Mesodermal cell (in vitro differentiated cells): Measurements from ENCODE around the gene OR51M1.

Experiments
- H3K27ac ChIP-seq: 2 replicates; pipeline ENCODE4 v1.7.0; 2013; ENCODE audit warnings: mild to moderate bottlenecking, low read depth, low read length, moderate library complexity; ENCODE audit not compliant: severe bottlenecking
- H3K36me3 ChIP-seq: 2 replicates; pipeline ENCODE4 v1.7.1; 2013; ENCODE audit warnings: mild to moderate bottlenecking, low read length, moderate library complexity; ENCODE audit not compliant: control insufficient read depth, insufficient read depth
- H3K4me1 ChIP-seq: one replicate; pipeline ENCODE4 v1.7.1; 2013; ENCODE audit warnings: mild to moderate bottlenecking, low read length; ENCODE audit not compliant: insufficient read depth, control insufficient read depth, poor library complexity, severe bottlenecking
- H3K4me3 ChIP-seq: 2 replicates; pipeline ENCODE4 v1.7.0; 2013; ENCODE audit warnings: low read length, control low read depth, mild to moderate bottlenecking; ENCODE audit not compliant: insufficient read depth, poor library complexity, severe bottlenecking; ENCODE audit errors: extremely low read depth
- H3K9me3 ChIP-seq: 2 replicates; pipeline ENCODE4 v1.7.1; 2013; ENCODE audit warnings: mild to moderate bottlenecking, low read length, moderate library complexity; ENCODE audit not compliant: control insufficient read depth
- WGBS, 2 experiments: methylation state at CpG; one replicate each; pipeline ENCODE4 v1.1.5; 2013; ENCODE audit warnings: missing lambda C conversion rate in 2 of 2; ENCODE audit not compliant: insufficient coverage in 2 of 2; 5-methylcytosine and 5-hydroxymethylcytosine counted together

The OR51M1 gene

DNA sequence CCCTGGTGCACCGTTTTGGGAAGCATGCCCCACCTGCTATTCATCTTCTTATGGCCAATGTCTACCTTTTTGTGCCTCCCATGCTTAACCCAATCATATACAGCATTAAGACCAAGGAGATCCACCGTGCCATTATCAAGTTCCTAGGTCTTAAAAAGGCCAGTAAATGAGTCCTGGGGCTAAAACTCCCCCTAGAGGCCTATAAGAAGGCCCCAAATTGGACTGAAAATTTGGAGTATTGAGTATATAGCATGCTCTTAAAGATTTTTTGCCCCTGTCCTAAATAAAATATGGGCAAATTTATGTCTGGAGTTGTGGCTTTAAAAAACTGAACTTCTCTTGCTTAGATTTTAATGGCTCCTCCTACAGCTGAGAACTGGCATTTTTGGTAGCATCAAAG is 6.6 kb downstream of the OR51M1 start:
- Histone ChIP-seq H3K4me3 (no peak overlapping the region), H3K36me3 (no peaks in the 10 kb centered on the region), H3K27ac (no peak overlapping the region), H3K4me1 (no peaks in the 10 kb centered on the region), H3K9me3 (no peaks in the 10 kb centered on the region)
- WGBS, 2 experiments = 100% methylated on average over 1 of the region's 2 CpGs

DNA sequence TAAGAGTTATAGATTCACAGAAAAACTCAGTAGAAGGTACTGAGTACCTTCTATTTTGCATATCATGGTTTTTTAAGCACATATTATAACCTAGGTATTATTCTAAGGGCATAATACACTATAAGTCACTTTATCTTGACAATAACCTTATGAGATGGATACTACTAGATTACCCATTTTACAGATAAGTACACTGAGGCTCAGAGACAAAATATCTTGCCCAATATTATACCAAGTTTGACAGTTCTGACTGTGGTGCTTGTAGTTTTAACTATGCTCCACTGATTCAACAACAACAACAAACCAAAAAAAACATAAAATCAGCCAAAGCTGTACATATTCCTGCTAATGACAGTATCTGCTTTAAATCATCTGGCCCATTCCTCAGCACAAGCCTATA is 10.5 kb downstream of the OR51M1 start:
- Histone ChIP-seq H3K27ac (no peak overlapping the region), H3K36me3 (no peaks in the 10 kb centered on the region), H3K4me3 (no peak overlapping the region)

DNA sequence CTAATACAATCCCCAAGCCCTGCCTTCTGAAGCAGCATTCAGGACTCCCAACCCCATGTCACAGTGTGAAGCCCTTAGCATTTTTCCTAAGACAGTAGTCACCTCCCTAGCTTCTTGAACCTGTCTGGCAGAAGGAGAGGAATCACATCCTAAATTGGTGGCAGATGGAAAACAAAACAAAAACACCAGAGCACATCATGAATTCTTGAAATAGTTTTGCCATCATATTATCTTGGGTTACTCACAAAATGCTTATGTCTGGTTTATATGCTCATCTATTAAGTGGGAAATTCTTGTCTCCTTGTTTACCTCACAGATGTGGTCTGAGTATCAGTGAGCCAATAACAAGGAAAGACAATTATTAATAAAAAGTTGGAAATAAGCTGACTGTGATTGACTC is 15.3 kb downstream of the OR51M1 start:
- Histone ChIP-seq H3K4me1 (no peaks in the 10 kb centered on the region), H3K27ac (no peak overlapping the region), H3K36me3 (no peaks in the 10 kb centered on the region), H3K4me3 (no peak overlapping the region), H3K9me3 (no peaks in the 10 kb centered on the region)

More for the DNA sequence above, 10.5 kb downstream of the OR51M1 start:
- Histone ChIP-seq H3K9me3 (no peaks in the 10 kb centered on the region), H3K4me1 (no peaks in the 10 kb centered on the region)

DNA sequence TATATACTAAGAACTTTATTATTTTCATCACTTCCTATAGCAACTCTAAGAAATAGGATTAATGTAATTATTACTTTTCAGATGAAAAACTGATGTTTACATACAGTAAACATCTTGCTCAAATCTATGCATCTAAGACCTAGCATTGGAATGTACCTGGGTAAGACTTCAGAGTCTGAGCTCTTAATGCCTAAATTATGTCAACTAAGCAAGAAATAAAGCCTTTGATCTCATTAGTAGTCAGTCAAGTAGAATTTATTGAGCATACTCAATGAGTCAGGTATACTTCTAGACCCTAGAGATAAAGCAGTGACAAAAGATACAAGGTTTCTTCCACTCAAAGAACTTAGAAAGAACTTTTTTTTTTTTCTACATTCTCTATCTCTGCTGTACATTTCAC is 21.6 kb downstream of the OR51M1 start:
- no peaks in the 10 kb centered on the region for H3K9me3 ChIP-seq

DNA sequence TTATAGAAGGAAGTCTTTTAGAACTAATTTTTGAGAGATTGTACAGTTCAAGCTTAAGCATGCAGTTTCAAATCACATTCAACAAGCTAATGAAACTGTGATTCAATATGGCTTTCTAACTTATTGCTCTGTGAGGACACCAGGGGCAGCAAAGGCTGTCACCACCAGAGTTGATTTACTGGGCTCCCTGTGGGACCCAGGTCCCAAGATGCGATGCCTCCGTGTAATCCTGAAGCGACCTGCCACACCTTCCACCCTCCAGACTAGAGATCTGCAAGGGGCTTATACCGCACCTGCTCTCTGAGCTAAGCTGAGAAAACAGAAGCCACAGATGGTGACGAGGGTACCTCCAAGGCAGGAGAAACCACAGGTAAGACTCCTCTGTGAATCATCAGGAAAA is 37.4 kb downstream of the OR51M1 start:
- Histone ChIP-seq H3K9me3 (no peaks in the 10 kb centered on the region), H3K36me3 (no peaks in the 10 kb centered on the region), H3K4me1 (no peaks in the 10 kb centered on the region), H3K4me3 (no peak overlapping the region), H3K27ac (no peak overlapping the region)
- WGBS, 2 experiments = 70 to 77% methylated on average over 5 of the region's 5 CpGs

More for the DNA sequence above, 21.6 kb downstream of the OR51M1 start:
- Histone ChIP-seq H3K36me3 (no peaks in the 10 kb centered on the region), H3K27ac (no peak overlapping the region), H3K4me1 (no peaks in the 10 kb centered on the region), H3K4me3 (no peak overlapping the region)

DNA sequence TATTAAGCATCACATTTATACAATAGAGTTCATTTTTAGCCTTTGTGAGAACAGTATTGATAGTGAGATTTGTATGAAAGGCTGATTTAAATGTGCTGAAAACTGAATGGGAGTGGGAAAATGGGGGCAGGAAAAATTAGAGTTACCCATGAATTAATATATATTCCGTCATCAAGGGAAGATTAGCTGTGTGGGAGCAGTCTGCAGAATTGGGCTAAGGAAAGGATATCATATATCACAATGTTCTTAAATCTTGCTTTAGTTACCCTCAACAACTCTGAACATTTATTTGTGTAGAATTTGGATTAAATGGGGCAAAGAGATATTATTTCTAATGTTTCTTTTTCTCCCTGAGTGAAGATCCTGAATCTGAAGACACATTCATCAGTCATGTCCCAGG is 38.2 kb downstream of the OR51M1 start, which contains the start of gene OR51Q1:
TSS of gene OR51Q1 (plus strand) at position 301 of the 400 bp plus-strand sequence. CDS start at position 391, 90 bp downstream.
- Histone ChIP-seq H3K27ac (no peak within 1 kb of the TSS), H3K9me3 (no peaks in the 10 kb centered on the region), H3K36me3 (no peaks in the 10 kb centered on the region), H3K4me3 (no peak within 1 kb of the TSS), H3K4me1 (no peaks in the 10 kb centered on the region)
- no CpG with 5 or more reads among the region's 1 CpG for WGBS, 2 experiments

DNA sequence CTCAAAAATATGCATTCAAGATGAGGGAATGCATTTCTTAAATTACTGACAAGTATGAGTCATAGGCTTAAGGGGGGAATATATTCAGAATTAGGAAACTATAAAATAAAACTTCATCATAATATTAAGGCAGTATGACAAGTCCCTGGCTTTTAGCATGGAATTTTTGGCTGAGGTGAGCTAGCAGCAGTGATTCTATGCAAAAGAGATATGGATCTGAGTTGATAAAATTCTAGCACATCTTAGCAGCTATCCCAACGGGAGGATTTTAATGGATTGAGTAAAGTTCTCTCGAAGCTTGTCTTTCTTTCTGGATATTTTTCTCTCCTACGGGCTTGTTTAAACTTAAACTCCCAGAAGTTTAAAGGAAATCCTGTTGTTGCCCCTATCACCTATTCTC is 39.5 kb downstream of the OR51M1 start:
- H3K4me1 ChIP-seq = no peaks in the 10 kb centered on the region
- WGBS, 2 experiments = 92 to 100% methylated on average over 1 to 3 of the region's 3 CpGs
- H3K36me3 ChIP-seq = no peaks in the 10 kb centered on the region
- H3K4me3 ChIP-seq = no peak overlapping the region
- no peak overlapping the region for H3K27ac ChIP-seq
- no peaks in the 10 kb centered on the region for H3K9me3 ChIP-seq

DNA sequence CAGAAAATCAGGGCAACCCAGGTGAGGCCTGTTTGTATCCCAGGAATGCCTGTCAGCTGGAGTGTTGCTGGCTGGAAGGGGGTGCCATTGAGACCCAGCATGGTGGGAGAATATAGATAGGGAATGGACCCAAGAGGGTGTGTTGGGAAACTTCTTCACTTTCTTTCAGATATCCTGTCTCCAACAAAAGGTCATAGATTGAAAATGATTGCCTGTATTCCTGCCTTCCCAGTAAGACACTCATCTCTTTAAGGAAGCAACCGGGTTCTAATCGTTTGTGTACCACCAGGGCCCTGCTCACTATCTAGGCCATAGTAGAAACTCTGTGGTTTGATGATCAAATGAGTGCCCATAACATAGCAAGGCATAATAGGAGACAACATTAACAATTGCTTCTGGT is 57.8 kb downstream of the OR51M1 start, which contains the start of gene OR51I1:
TSS of gene OR51I1 (minus strand) at position 101 of the 400 bp plus-strand sequence. CDS start at position 101, 0 bp downstream.
- WGBS, 2 experiments = no CpG with 5 or more reads among the region's 2 CpGs
- Histone ChIP-seq H3K9me3 (no peaks in the 10 kb centered on the region), H3K27ac (no peak within 1 kb of the TSS)

More for the DNA sequence above, 57.8 kb downstream of the OR51M1 start, which contains the start of gene OR51I1:
- Histone ChIP-seq H3K4me3 (no peak within 1 kb of the TSS), H3K4me1 (no peaks in the 10 kb centered on the region), H3K36me3 (no peaks in the 10 kb centered on the region)
